ENCODE results near the gene TPST1. TPM values are rescaled to one million over a fixed set of nuclear protein-coding genes. Genes with fewer than 3 reads are reported as not detected.
"Not testable (repeated sequence)": the region's sequence is repeated elsewhere in the genome, so short reads cannot be mapped to it uniquely, and the experiment has no call there.

The TPST1 gene
- total and polyA plus RNA-seq, 4 donors = 7.2 to 56.7 (median 34.5) TPM

GRCh38 chr7:66379542-66380160 lies 174.5 kb downstream of the TPST1 start:
- Histone ChIP-seq H3K9me3 (ENCODE audit: control insufficient read depth in 4 of 4, insufficient read depth in 3 of 4, low read length in 3 of 4) (peaks cover 0 to 7% (median 4%) of the 10 kb centered on the region in 4 donors), H3K4me1 (ENCODE audit: control insufficient read depth in 5 of 5, insufficient read depth in 5 of 5, low read length in 5 of 5) (peaks cover 0 to 1% (median 0%) of the 10 kb centered on the region in 5 donors), H3K4me3 (no peak overlapping the region), H3K9ac (ENCODE audit: insufficient read depth in 1 of 2, low read length in 2 of 2) (no peak overlapping the region), H3K36me3 (ENCODE audit: control insufficient read depth in 4 of 4, insufficient read depth in 4 of 4, low read length in 4 of 4) (peaks cover 0 to 14% (median 8%) of the 10 kb centered on the region in 4 donors), H3K27me3 (ENCODE audit: control insufficient read depth in 3 of 3, insufficient read depth in 3 of 3, low read length in 2 of 3) (no peaks in the 10 kb centered on the region), H3K27ac (ENCODE audit: low read depth in 1 of 2, low read length in 1 of 2) (no peak overlapping the region)
- ATAC-seq (ENCODE audit: insufficient read depth, low FRiP score) (no peak), DNase-seq (no peak)
- WGBS, 2 donors = 91 to 92% methylated on average over 6 of the region's 6 CpGs
- no peak for TF ChIP-seq CTCF (IDR thresholded peaks at IDR 0.05; ENCODE audit: control extremely low read depth, extremely low read depth)

DNA sequence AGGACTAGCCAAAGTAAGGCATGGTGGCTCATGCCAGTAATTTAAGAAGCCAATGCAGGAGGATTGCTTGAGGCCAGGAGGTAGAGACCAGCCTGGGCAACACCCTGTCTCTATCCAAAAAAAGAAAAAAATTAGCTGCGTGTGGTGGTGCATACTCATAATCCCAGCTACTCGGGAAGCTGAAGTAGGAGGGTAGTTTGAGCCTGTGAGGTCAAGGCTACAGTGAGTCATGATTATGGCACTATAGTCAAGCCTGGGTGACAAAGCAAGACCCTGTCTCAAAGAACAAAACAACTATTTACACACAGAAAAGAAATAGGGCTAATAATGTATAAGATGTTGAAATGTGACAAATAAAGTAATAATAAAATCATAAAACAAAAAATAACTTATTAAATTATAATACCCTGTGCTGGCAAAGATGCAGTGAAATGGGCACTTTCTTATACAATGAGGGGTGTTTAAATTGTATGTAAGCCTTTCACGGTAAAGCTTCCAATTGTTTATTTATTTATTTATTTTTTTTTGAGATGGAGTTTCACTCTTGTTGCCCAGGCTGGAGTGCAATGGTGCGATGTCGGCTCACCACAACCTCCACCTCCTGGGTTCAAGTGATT lies 175.2 kb downstream of the TPST1 start:
- Histone ChIP-seq H3K4me3 (no peak overlapping the region), H3K4me1 (ENCODE audit: control insufficient read depth in 5 of 5, insufficient read depth in 5 of 5, low read length in 5 of 5) (peaks cover 0 to 2% (median 0%) of the 10 kb centered on the region in 5 donors), H3K9me3 (ENCODE audit: control insufficient read depth in 4 of 4, insufficient read depth in 3 of 4, low read length in 3 of 4) (peaks cover 0 to 7% (median 4%) of the 10 kb centered on the region in 4 donors), H3K27me3 (ENCODE audit: control insufficient read depth in 3 of 3, insufficient read depth in 3 of 3, low read length in 2 of 3) (no peaks in the 10 kb centered on the region), H3K27ac (ENCODE audit: low read depth in 1 of 2, low read length in 1 of 2) (no peak overlapping the region), H3K36me3 (ENCODE audit: control insufficient read depth in 4 of 4, insufficient read depth in 4 of 4, low read length in 4 of 4) (peaks cover 0 to 14% (median 8%) of the 10 kb centered on the region in 4 donors), H3K9ac (ENCODE audit: insufficient read depth in 1 of 2, low read length in 2 of 2) (no peak overlapping the region)
- WGBS, 2 donors = 93 to 97% methylated on average over 4 to 5 of the region's 5 CpGs
- ATAC-seq (ENCODE audit: insufficient read depth, low FRiP score) = no peak
- TF ChIP-seq CTCF (IDR thresholded peaks at IDR 0.05; ENCODE audit: control extremely low read depth, extremely low read depth) = no peak
- DNase-seq = no peak

DNA sequence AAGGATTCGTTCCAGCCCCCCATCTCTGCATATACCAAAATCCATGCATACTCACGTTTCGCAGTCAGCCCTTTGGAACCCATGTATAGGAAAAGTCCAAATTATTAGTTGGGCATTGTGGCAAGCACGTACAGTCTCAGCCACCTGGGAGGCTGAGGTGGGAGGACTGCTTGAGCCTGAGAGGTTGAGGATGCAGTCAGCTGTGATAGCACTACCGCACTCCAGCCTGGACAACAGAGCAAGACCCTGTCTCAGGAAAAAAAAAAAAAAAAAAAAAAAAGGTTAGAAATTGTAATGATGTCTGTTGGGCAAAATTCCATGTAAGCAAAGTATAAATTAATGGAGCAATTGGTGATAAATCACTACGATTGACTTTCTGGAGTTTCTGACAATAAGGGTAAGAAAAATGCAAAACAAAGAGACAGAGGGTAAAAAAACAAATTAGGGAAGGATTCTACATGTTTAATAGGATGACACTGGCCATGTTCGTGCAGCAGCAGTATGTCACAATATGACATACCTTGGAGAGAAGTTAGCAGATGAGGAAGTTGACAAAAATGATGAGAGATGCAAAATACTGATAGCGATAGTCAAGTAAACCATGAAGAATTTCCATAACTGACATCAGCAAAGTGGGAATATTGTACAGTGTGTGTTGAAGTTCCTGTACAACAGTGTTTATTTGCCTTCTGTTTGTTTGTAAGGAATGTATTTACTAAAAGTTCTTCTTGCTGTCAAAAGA lies 177.2 kb downstream of the TPST1 start:
- 80 to 86% methylated on average over 8 of the region's 8 CpGs for WGBS, 2 donors
- H3K9me3 ChIP-seq (ENCODE audit: control insufficient read depth in 4 of 4, insufficient read depth in 3 of 4, low read length in 3 of 4); H3K27me3 ChIP-seq (ENCODE audit: control insufficient read depth in 3 of 3, insufficient read depth in 3 of 3, low read length in 2 of 3); H3K27ac ChIP-seq (ENCODE audit: low read depth in 1 of 2, low read length in 1 of 2); H3K9ac ChIP-seq (ENCODE audit: insufficient read depth in 1 of 2, low read length in 2 of 2); ATAC-seq (ENCODE audit: insufficient read depth, low FRiP score); DNase-seq; H3K4me3 ChIP-seq; H3K4me1 ChIP-seq (ENCODE audit: control insufficient read depth in 5 of 5, insufficient read depth in 5 of 5, low read length in 5 of 5): not testable (repeated sequence)
- H3K36me3 ChIP-seq (ENCODE audit: control insufficient read depth in 4 of 4, insufficient read depth in 4 of 4, low read length in 4 of 4) = peaks cover 0 to 14% (median 8%) of the 10 kb centered on the region in 4 donors

GRCh38 chr7:66385191-66385905 lies 180.2 kb downstream of the TPST1 start:
- not testable (repeated sequence) for H3K27me3 ChIP-seq (ENCODE audit: control insufficient read depth in 3 of 3, insufficient read depth in 3 of 3, low read length in 2 of 3); DNase-seq; H3K27ac ChIP-seq (ENCODE audit: low read depth in 1 of 2, low read length in 1 of 2); H3K4me3 ChIP-seq; H3K4me1 ChIP-seq (ENCODE audit: control insufficient read depth in 5 of 5, insufficient read depth in 5 of 5, low read length in 5 of 5); H3K9me3 ChIP-seq (ENCODE audit: control insufficient read depth in 4 of 4, insufficient read depth in 3 of 4, low read length in 3 of 4); ATAC-seq (ENCODE audit: insufficient read depth, low FRiP score); H3K36me3 ChIP-seq (ENCODE audit: control insufficient read depth in 4 of 4, insufficient read depth in 4 of 4, low read length in 4 of 4); H3K9ac ChIP-seq (ENCODE audit: insufficient read depth in 1 of 2, low read length in 2 of 2)
- whole genome bisulfite sequencing, 2 donors = 57 to 60% methylated on average over 5 of the region's 5 CpGs

DNA sequence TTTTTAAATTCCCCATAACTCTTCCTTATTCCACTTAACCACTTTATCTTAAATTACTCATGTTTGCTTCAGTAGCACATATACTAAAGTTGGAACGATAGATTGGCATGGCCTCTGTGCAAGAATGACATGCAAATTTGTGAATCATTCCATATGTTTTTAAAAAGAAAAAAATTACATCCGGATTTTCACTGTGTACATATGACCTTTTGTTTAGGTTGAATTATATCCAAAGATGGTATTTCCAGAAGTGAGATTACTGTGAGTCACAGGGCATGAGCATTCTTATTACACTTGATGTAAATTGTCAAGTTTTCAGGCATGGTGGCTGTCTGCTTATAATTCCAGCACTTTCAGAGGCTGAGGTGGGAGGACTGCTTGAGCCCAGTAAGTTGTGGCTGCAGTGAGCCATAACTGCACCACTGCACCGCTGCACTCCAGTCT lies 190.0 kb downstream of the TPST1 start:
- H3K9me3 ChIP-seq (ENCODE audit: control insufficient read depth in 4 of 4, insufficient read depth in 3 of 4, low read length in 3 of 4); H3K4me1 ChIP-seq (ENCODE audit: control insufficient read depth in 5 of 5, insufficient read depth in 5 of 5, low read length in 5 of 5); H3K27me3 ChIP-seq (ENCODE audit: control insufficient read depth in 3 of 3, insufficient read depth in 3 of 3, low read length in 2 of 3); H3K4me3 ChIP-seq; H3K36me3 ChIP-seq (ENCODE audit: control insufficient read depth in 4 of 4, insufficient read depth in 4 of 4, low read length in 4 of 4); H3K27ac ChIP-seq (ENCODE audit: low read depth in 1 of 2, low read length in 1 of 2); DNase-seq; ATAC-seq (ENCODE audit: insufficient read depth, low FRiP score); H3K9ac ChIP-seq (ENCODE audit: insufficient read depth in 1 of 2, low read length in 2 of 2): not testable (repeated sequence)
- WGBS, 2 donors = 80 to 90% methylated on average over 3 of the region's 3 CpGs

DNA sequence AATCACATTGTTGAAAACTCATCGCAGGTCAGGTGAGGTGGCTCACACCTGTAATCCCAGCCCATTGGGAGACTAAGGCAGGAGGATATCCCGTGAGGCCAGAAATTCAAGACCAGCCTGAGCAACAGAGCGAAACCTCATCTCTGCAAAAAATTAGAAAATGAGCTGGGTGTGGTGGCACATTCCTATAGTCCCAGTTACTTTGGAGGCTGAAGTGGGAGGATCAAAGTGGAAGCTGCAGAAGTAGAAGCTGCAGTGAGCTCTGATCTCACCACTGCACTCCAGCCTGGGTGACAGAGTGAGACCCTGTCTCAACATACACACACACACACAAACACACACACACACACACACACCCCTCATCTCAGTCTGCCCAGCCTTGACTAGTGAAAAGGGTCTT lies 190.9 kb downstream of the TPST1 start:
- H3K4me3 ChIP-seq; H3K27ac ChIP-seq (ENCODE audit: low read depth in 1 of 2, low read length in 1 of 2); H3K36me3 ChIP-seq (ENCODE audit: control insufficient read depth in 4 of 4, insufficient read depth in 4 of 4, low read length in 4 of 4); DNase-seq; ATAC-seq (ENCODE audit: insufficient read depth, low FRiP score); H3K9me3 ChIP-seq (ENCODE audit: control insufficient read depth in 4 of 4, insufficient read depth in 3 of 4, low read length in 3 of 4); H3K27me3 ChIP-seq (ENCODE audit: control insufficient read depth in 3 of 3, insufficient read depth in 3 of 3, low read length in 2 of 3); H3K9ac ChIP-seq (ENCODE audit: insufficient read depth in 1 of 2, low read length in 2 of 2); H3K4me1 ChIP-seq (ENCODE audit: control insufficient read depth in 5 of 5, insufficient read depth in 5 of 5, low read length in 5 of 5): not testable (repeated sequence)
- WGBS, 2 donors = 96 to 99% methylated on average over 3 of the region's 3 CpGs

All from lung (tissue), 12 donors.